Thoracic aorta (tissue), 2 donors: Measurements from ENCODE around the gene PLCB3. TPM values are rescaled to one million over a fixed set of nuclear protein-coding genes. Genes with fewer than 3 reads are reported as not detected.

ENCODE experiments used
- ATAC-seq: fragments of 150-250 bp; one replicate; pipeline ENCODE4 v1.8.0; 2017; ENCODE audit warnings: low read depth; ENCODE audit not compliant: insufficient number of reproducible peaks, low FRiP score
- DNase-seq: peaks from one replicate; pipeline ENCODE4 v3.0.0-alpha.2; 2020; ENCODE audit warnings: low spot score
- H3K27ac ChIP-seq, 2 donors: fragments of 200-600 bp; sonication (generic); 1 replicate in 1 of 2; 2 replicates in 1 of 2; pipeline ENCODE4 v1.5.1; 2016; ENCODE audit warnings: mild to moderate bottlenecking in 2 of 2, moderate library complexity in 2 of 2
- H3K27me3 ChIP-seq: fragments of 200-600 bp; sonication (generic); replicated peaks from 2 replicates; pipeline ENCODE4 v1.6.0; 2016; ENCODE audit warnings: mild to moderate bottlenecking; ENCODE audit not compliant: insufficient read depth
- H3K36me3 ChIP-seq: fragments of 200-600 bp; sonication (generic); one replicate; pipeline ENCODE4 v1.5.1; 2016
- H3K4me1 ChIP-seq, 2 donors: fragments of 200-600 bp; sonication (generic); 1 replicate in 1 of 2; 2 replicates in 1 of 2; pipeline versions ENCODE4 v1.5.1 to v1.6.0; 2016; ENCODE audit warnings: low read depth in 2 of 2, mild to moderate bottlenecking in 1 of 2; ENCODE audit not compliant: control insufficient read depth in 1 of 2
- H3K4me3 ChIP-seq: fragments of 200-600 bp; sonication (generic); 2 replicates; pipeline ENCODE4 v1.5.1; 2016; ENCODE audit warnings: mild to moderate bottlenecking
- H3K9me3 ChIP-seq: fragments of 200-600 bp; sonication (generic); 2 replicates; pipeline ENCODE4 v1.5.1; 2016
- CTCF ChIP-seq: fragments of 200-600 bp; sonication (generic); IDR thresholded peaks from one replicate; pipeline ENCODE4 v1.5.1; 2019; ENCODE audit warnings: antibody characterized with exemption
- total RNA-seq, 2 donors: library from RNA; depleted of rRNA; stranded (reverse); fragments of >200 nt; gene quantifications; one replicate each; pipeline versions ENCODE4 v1.1.0 to v1.2.3, GENCODE V29; 2016

Gene PLCB3
- total RNA-seq, 2 donors from 2014 or later = 31.5 to 39.7 TPM

GRCh38 chr11:64241491-64242374 lies 9.6 kb upstream of the PLCB3 start:
- Histone ChIP-seq H3K36me3 (peaks cover 19% of the 10 kb centered on the region), H3K27me3 (no peaks in the 10 kb centered on the region), H3K4me3 (peak overlapping the region; percentile 92), H3K27ac (peak overlapping the region; percentile 94 to 99), H3K4me1 (peaks cover 16 to 43% of the 10 kb centered on the region in 2 donors), H3K9me3 (no peaks in the 10 kb centered on the region)
- TF ChIP-seq CTCF = peak; percentile 8
- ATAC-seq (no peak), DNase-seq (no peak)

- Histone ChIP-seq H3K4me1 (peaks cover 16 to 49% of the 10 kb centered on the region in 2 donors), H3K27ac (no peak overlapping the region), H3K27me3 (no peaks in the 10 kb centered on the region), H3K36me3 (peaks cover 9% of the 10 kb centered on the region), H3K9me3 (no peaks in the 10 kb centered on the region), H3K4me3 (no peak overlapping the region)
- ATAC-seq (no peak), DNase-seq (no peak)
- no peak for TF ChIP-seq CTCF
These were observed 8.0 kb upstream of the PLCB3 start for GRCh38 chr11:64243236-64243854.

GRCh38 chr11:64244107-64244506 lies 7.2 kb upstream of the PLCB3 start:
- ATAC-seq = no peak

GRCh38 chr11:64244966-64245365 lies 6.4 kb upstream of the PLCB3 start:
- TF ChIP-seq CTCF = no peak
- Histone ChIP-seq H3K27me3 (no peaks in the 10 kb centered on the region), H3K4me3 (peak overlapping the region; percentile 73), H3K27ac (peak overlapping the region; percentile 78 to 90), H3K36me3 (peaks cover 9% of the 10 kb centered on the region), H3K9me3 (no peaks in the 10 kb centered on the region), H3K4me1 (peaks cover 16 to 45% of the 10 kb centered on the region in 2 donors)
- no peak for ATAC-seq
- DNase-seq = no peak

More at GRCh38 chr11:64244107-64244506, 7.2 kb upstream of the PLCB3 start:
- Histone ChIP-seq H3K36me3 (peaks cover 9% of the 10 kb centered on the region), H3K4me3 (no peak overlapping the region), H3K27ac (peak overlapping the region in 1 of 2 donors; percentile 90), H3K27me3 (no peaks in the 10 kb centered on the region), H3K9me3 (no peaks in the 10 kb centered on the region), H3K4me1 (peaks cover 16 to 49% of the 10 kb centered on the region in 2 donors)
- no peak for DNase-seq
- TF ChIP-seq CTCF = no peak

GRCh38 chr11:64245401-64245796 lies 5.9 kb upstream of the PLCB3 start:
- ATAC-seq = no peak

More at GRCh38 chr11:64245401-64245796, 5.9 kb upstream of the PLCB3 start:
- Histone ChIP-seq H3K27ac (peak overlapping the region; percentile 78 to 90), H3K27me3 (no peaks in the 10 kb centered on the region), H3K4me1 (peaks cover 14 to 40% of the 10 kb centered on the region in 2 donors), H3K4me3 (peak overlapping the region; percentile 73), H3K36me3 (peaks cover 9% of the 10 kb centered on the region), H3K9me3 (no peaks in the 10 kb centered on the region)
- TF ChIP-seq CTCF = no peak
- no peak for DNase-seq
